CD4-positive, alpha-beta T cell treated with Interleukin-4 for 4 hours (primary cell): Measurements from ENCODE around the gene KIAA0930.
"Not testable (repeated sequence)": the region's sequence is repeated elsewhere in the genome, so short reads cannot be mapped to it uniquely, and the experiment has no call there.

Source experiments
- DNase-seq: peaks from one replicate; pipeline ENCODE4 v3.0.0-alpha.2; 2020

KIAA0930 gene

GRCh38 chr22:45262931-45263462, 22.3 kb upstream of the KIAA0930 start:
- no peak for DNase-seq

GRCh38 chr22:45262195-45262930, 21.7 kb upstream of the KIAA0930 start:
- DNase-seq = no peak

- DNase-seq = no peak
These were observed 20.9 kb upstream of the KIAA0930 start for GRCh38 chr22:45261407-45262088.

GRCh38 chr22:45260395-45260759, 19.7 kb upstream of the KIAA0930 start:
- DNase-seq = not testable (repeated sequence)

GRCh38 chr22:45259754-45260394, 19.2 kb upstream of the KIAA0930 start:
- DNase-seq = no peak

- not testable (repeated sequence) for DNase-seq
These were observed 17.2 kb upstream of the KIAA0930 start for GRCh38 chr22:45257941-45258340.

GRCh38 chr22:45254789-45255278, 14.1 kb upstream of the KIAA0930 start:
- DNase-seq = peak; percentile 31

GRCh38 chr22:45254388-45254787, 13.7 kb upstream of the KIAA0930 start:
- no peak for DNase-seq

GRCh38 chr22:45253039-45253641, 12.4 kb upstream of the KIAA0930 start:
- no peak for DNase-seq

GRCh38 chr22:45251825-45252224, 11.1 kb upstream of the KIAA0930 start:
- no peak for DNase-seq

- no peak for DNase-seq
These were observed 8.3 kb upstream of the KIAA0930 start for GRCh38 chr22:45248832-45249561.

- no peak for DNase-seq
These were observed 5.6 kb upstream of the KIAA0930 start for GRCh38 chr22:45246060-45246985.

- no peak for DNase-seq
These were observed 4.2 kb upstream of the KIAA0930 start for GRCh38 chr22:45244916-45245315.

GRCh38 chr22:45242778-45243191, 2.1 kb upstream of the KIAA0930 start:
- DNase-seq = no peak

GRCh38 chr22:45240104-45240809, 437 bp downstream of the KIAA0930 start:
- DNase-seq = peak; percentile 19

GRCh38 chr22:45239681-45240051, 1.0 kb downstream of the KIAA0930 start:
- DNase-seq = no peak

- no peak for DNase-seq
These were observed 1.6 kb downstream of the KIAA0930 start for GRCh38 chr22:45238957-45239680.

GRCh38 chr22:45238076-45238956, 2.4 kb downstream of the KIAA0930 start:
- DNase-seq = no peak
